Activated CD4-positive, alpha-beta T cell treated with anti-CD3 and anti-CD28 coated beads, Interleukin-2, amount 10 ng/mL, durations not matched to agents 7 days and 5 days (primary cell): ENCODE data around the gene RFPL4A. TPM values are rescaled to one million over a fixed set of nuclear protein-coding genes. Genes with fewer than 3 reads are reported as not detected.
"Not testable (repeated sequence)": the region's sequence is repeated elsewhere in the genome, so short reads cannot be mapped to it uniquely, and the experiment has no call there.

ENCODE experiments used
- CTCF ChIA-PET: fragments of 350-600 bp; sonication (Branson Sonifier 250); formaldehyde crosslinking; loops from one replicate; lab custom pipeline; 2021; ENCODE audit warnings: antibody characterized with exemption; lab: Charles Lee
- POLR2A ChIA-PET: fragments of 350-600 bp; sonication (Branson Sonifier 250); formaldehyde crosslinking; loops from one replicate; lab custom pipeline; 2021; ENCODE audit warnings: antibody characterized with exemption; lab: Charles Lee
- DNase-seq: peaks from one replicate; pipeline ENCODE4 v3.0.0-alpha.2; 2020
- H3K27ac Mint-ChIP-seq: one replicate; pipeline ENCODE4 v1.8.0; 2021; ENCODE audit warnings: mild to moderate bottlenecking, moderate library complexity, mixed read lengths
- H3K27me3 Mint-ChIP-seq: one replicate; pipeline ENCODE4 v1.8.0; 2021; ENCODE audit warnings: mixed read lengths
- H3K36me3 Mint-ChIP-seq: one replicate; pipeline ENCODE4 v1.8.0; 2021; ENCODE audit warnings: low read depth, mixed read lengths
- H3K4me1 Mint-ChIP-seq: one replicate; pipeline ENCODE4 v1.8.0; 2021; ENCODE audit warnings: mixed read lengths
- H3K4me3 Mint-ChIP-seq: one replicate; pipeline ENCODE4 v1.8.0; 2021; ENCODE audit warnings: mild to moderate bottlenecking, moderate library complexity, mixed read lengths
- H3K9me3 Mint-ChIP-seq: one replicate; pipeline ENCODE4 v1.8.0; 2021; ENCODE audit warnings: mixed read lengths
- total RNA-seq, 2 experiments: library from RNA; stranded (reverse); gene quantifications; one replicate each; pipeline ENCODE4 v1.2.3, GENCODE V29; 2021

Gene RFPL4A
- total RNA-seq: not detected

- CTCF ChIA-PET, DNase-seq, H3K36me3 Mint-ChIP-seq, H3K4me1 Mint-ChIP-seq, H3K4me3 Mint-ChIP-seq, H3K27ac Mint-ChIP-seq, H3K27me3 Mint-ChIP-seq, H3K9me3 Mint-ChIP-seq, POLR2A ChIA-PET: not testable (repeated sequence)
Measured at GRCh38 chr19:55758797-55759196, at the start of gene RFPL4A. Gene RFPL4A (plus strand): TSS chr19:55759097. CDS start chr19:55761801, 2,704 bp downstream.

GRCh38 chr19:55711719-55712118 lies 47.2 kb upstream of the RFPL4A start:
- peaks cover 12% of the 10 kb centered on the region for H3K9me3 Mint-ChIP-seq
- H3K27me3 Mint-ChIP-seq: peaks cover 7% of the 10 kb centered on the region
- no peak overlapping the region for H3K4me3 Mint-ChIP-seq
- POLR2A ChIA-PET: no interaction called here
- peaks cover 3% of the 10 kb centered on the region for H3K36me3 Mint-ChIP-seq
- no peaks in the 10 kb centered on the region for H3K4me1 Mint-ChIP-seq
- no peak overlapping the region for H3K27ac Mint-ChIP-seq
- CTCF ChIA-PET: no interaction called here
- no peak for DNase-seq

- H3K9me3 Mint-ChIP-seq: peaks cover 12% of the 10 kb centered on the region
- peaks cover 7% of the 10 kb centered on the region for H3K27me3 Mint-ChIP-seq
- peak overlapping the region; percentile 48 for H3K27ac Mint-ChIP-seq
- H3K4me1 Mint-ChIP-seq: no peaks in the 10 kb centered on the region
- CTCF ChIA-PET: no interaction called here
- peaks cover 3% of the 10 kb centered on the region for H3K36me3 Mint-ChIP-seq
- POLR2A ChIA-PET: no interaction called here
- H3K4me3 Mint-ChIP-seq: no peak overlapping the region
- no peak for DNase-seq
Measured at GRCh38 chr19:55712804-55713631, 45.9 kb upstream of the RFPL4A start.

GRCh38 chr19:55716531-55716930 lies 42.4 kb upstream of the RFPL4A start:
- H3K27me3 Mint-ChIP-seq: peaks cover 2% of the 10 kb centered on the region
- no peak for DNase-seq
- peaks cover 3% of the 10 kb centered on the region for H3K36me3 Mint-ChIP-seq
- H3K9me3 Mint-ChIP-seq: peaks cover 20% of the 10 kb centered on the region
- H3K27ac Mint-ChIP-seq: no peak overlapping the region
- H3K4me1 Mint-ChIP-seq: no peaks in the 10 kb centered on the region
- POLR2A ChIA-PET: no interaction called here
- CTCF ChIA-PET: no interaction called here
- H3K4me3 Mint-ChIP-seq: no peak overlapping the region

- Mint-ChIP-seq H3K36me3 (peaks cover 3% of the 10 kb centered on the region), H3K27me3 (peaks cover 2% of the 10 kb centered on the region), H3K9me3 (peaks cover 24% of the 10 kb centered on the region), H3K4me3 (no peak overlapping the region), H3K27ac (no peak overlapping the region), H3K4me1 (no peaks in the 10 kb centered on the region)
- ChIA-PET CTCF (no interaction called here), POLR2A (no interaction called here)
- DNase-seq: no peak
Measured at GRCh38 chr19:55717251-55717650, 41.6 kb upstream of the RFPL4A start.

- H3K36me3 Mint-ChIP-seq, DNase-seq, H3K4me1 Mint-ChIP-seq, CTCF ChIA-PET, H3K27ac Mint-ChIP-seq, H3K4me3 Mint-ChIP-seq, H3K27me3 Mint-ChIP-seq, POLR2A ChIA-PET: not testable (repeated sequence)
- H3K9me3 Mint-ChIP-seq: peaks cover 23% of the 10 kb centered on the region
Measured at GRCh38 chr19:55717879-55718711, 40.8 kb upstream of the RFPL4A start.

- POLR2A ChIA-PET: no interaction called here
- Mint-ChIP-seq H3K4me3 (no peak overlapping the region), H3K27me3 (peaks cover 2% of the 10 kb centered on the region), H3K36me3 (no peaks in the 10 kb centered on the region), H3K27ac (no peak overlapping the region), H3K4me1 (no peaks in the 10 kb centered on the region), H3K9me3 (peaks cover 21% of the 10 kb centered on the region)
- no peak for DNase-seq
- CTCF ChIA-PET: no interaction called here
Measured at GRCh38 chr19:55720214-55720746, 38.6 kb upstream of the RFPL4A start.

GRCh38 chr19:55720801-55721200 lies 38.1 kb upstream of the RFPL4A start:
- Mint-ChIP-seq H3K27me3 (peaks cover 2% of the 10 kb centered on the region), H3K4me1 (no peaks in the 10 kb centered on the region), H3K9me3 (peaks cover 21% of the 10 kb centered on the region), H3K36me3 (no peaks in the 10 kb centered on the region), H3K4me3 (no peak overlapping the region), H3K27ac (no peak overlapping the region)
- POLR2A ChIA-PET: no interaction called here
- no peak for DNase-seq
- CTCF ChIA-PET: no interaction called here

GRCh38 chr19:55723491-55723890 lies 35.4 kb upstream of the RFPL4A start:
- no peak overlapping the region for H3K4me3 Mint-ChIP-seq
- ChIA-PET CTCF (interaction anchor here (0.5 kb wide), 1 partner anchor 76 kb away, joined by 3 read pairs; no protein-coding TSS in a partner anchor), POLR2A (no interaction called here)
- H3K9me3 Mint-ChIP-seq: peaks cover 21% of the 10 kb centered on the region
- DNase-seq: no peak
- H3K4me1 Mint-ChIP-seq: no peaks in the 10 kb centered on the region
- H3K27ac Mint-ChIP-seq: no peak overlapping the region
- H3K36me3 Mint-ChIP-seq: no peaks in the 10 kb centered on the region
- peaks cover 2% of the 10 kb centered on the region for H3K27me3 Mint-ChIP-seq

GRCh38 chr19:55730378-55730777 lies 28.5 kb upstream of the RFPL4A start:
- peaks cover 14% of the 10 kb centered on the region for H3K9me3 Mint-ChIP-seq
- H3K4me3 Mint-ChIP-seq, H3K36me3 Mint-ChIP-seq, H3K27me3 Mint-ChIP-seq, H3K27ac Mint-ChIP-seq, DNase-seq, POLR2A ChIA-PET, H3K4me1 Mint-ChIP-seq, CTCF ChIA-PET: not testable (repeated sequence)

- H3K4me1 Mint-ChIP-seq: no peaks in the 10 kb centered on the region
- CTCF ChIA-PET: no interaction called here
- DNase-seq: no peak
Measured at GRCh38 chr19:55738302-55738701, 20.6 kb upstream of the RFPL4A start, which contains the start of gene NLRP9. Gene NLRP9 (minus strand): TSS chr19:55738402. CDS start chr19:55738374, 28 bp downstream.

GRCh38 chr19:55750715-55751114 lies 8.2 kb upstream of the RFPL4A start:
- CTCF ChIA-PET: no interaction called here
- H3K27me3 Mint-ChIP-seq: no peaks in the 10 kb centered on the region
- no peak overlapping the region for H3K27ac Mint-ChIP-seq
- POLR2A ChIA-PET: no interaction called here
- peaks cover 4% of the 10 kb centered on the region for H3K9me3 Mint-ChIP-seq
- H3K36me3 Mint-ChIP-seq: no peaks in the 10 kb centered on the region
- DNase-seq: no peak
- H3K4me3 Mint-ChIP-seq: no peak overlapping the region
- no peaks in the 10 kb centered on the region for H3K4me1 Mint-ChIP-seq

More at GRCh38 chr19:55738302-55738701, 20.6 kb upstream of the RFPL4A start, which contains the start of gene NLRP9:
- no peak within 1 kb of the TSS for H3K4me3 Mint-ChIP-seq
- H3K27me3 Mint-ChIP-seq: no peaks in the 10 kb centered on the region
- POLR2A ChIA-PET: no interaction called here
- no peaks in the 10 kb centered on the region for H3K36me3 Mint-ChIP-seq
- H3K9me3 Mint-ChIP-seq: no peaks in the 10 kb centered on the region
- H3K27ac Mint-ChIP-seq: no peak within 1 kb of the TSS

GRCh38 chr19:55753401-55753800 lies 5.5 kb upstream of the RFPL4A start:
- CTCF ChIA-PET: no interaction called here
- H3K36me3 Mint-ChIP-seq: no peaks in the 10 kb centered on the region
- H3K4me3 Mint-ChIP-seq: no peak overlapping the region
- no peaks in the 10 kb centered on the region for H3K4me1 Mint-ChIP-seq
- H3K27me3 Mint-ChIP-seq: no peaks in the 10 kb centered on the region
- peaks cover 1% of the 10 kb centered on the region for H3K9me3 Mint-ChIP-seq
- no peak overlapping the region for H3K27ac Mint-ChIP-seq
- POLR2A ChIA-PET: no interaction called here
- DNase-seq: no peak
